GM18502 (cell line): ENCODE data around the gene ZNF649.

Experiments used
- ATAC-seq: cut with Tn5 transposase; IDR thresholded peaks from one replicate; pipeline ENCODE4 v1.9.1; 2021; ENCODE audit warnings: mild to moderate bottlenecking; ENCODE audit not compliant: unreplicated experiment, poor library complexity

The ZNF649 gene

DNA sequence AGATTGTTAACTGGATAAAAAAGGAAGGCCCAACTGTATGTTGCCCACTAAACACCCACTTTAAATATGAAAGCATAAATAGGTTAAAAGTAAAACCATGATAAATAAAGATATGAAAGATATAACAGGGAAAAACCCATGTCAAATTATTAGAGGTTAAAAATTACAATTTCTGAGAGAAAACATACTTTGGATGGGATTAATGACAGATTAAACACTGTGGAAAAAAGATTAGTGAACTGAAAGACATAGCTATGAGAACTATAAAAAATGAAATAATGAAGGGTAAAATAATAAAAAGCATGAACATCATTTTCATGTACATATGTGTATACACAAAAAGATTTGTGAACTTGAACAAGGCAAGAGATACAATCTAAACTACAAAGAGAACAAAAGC is 14.9 kb downstream of the ZNF649 start:
- ATAC-seq = no peak

GRCh38 chr19:51887522-51888498 is 17.0 kb downstream of the ZNF649 start, which contains the start of gene ZNF577:
TSS of gene ZNF577 (minus strand) at chr19:51887951. CDS start at chr19:51880382, 7,569 bp downstream.
- ATAC-seq = peak; percentile 70

GRCh38 chr19:51884713-51885112 is 20.1 kb downstream of the ZNF649 start:
- ATAC-seq = no peak

DNA sequence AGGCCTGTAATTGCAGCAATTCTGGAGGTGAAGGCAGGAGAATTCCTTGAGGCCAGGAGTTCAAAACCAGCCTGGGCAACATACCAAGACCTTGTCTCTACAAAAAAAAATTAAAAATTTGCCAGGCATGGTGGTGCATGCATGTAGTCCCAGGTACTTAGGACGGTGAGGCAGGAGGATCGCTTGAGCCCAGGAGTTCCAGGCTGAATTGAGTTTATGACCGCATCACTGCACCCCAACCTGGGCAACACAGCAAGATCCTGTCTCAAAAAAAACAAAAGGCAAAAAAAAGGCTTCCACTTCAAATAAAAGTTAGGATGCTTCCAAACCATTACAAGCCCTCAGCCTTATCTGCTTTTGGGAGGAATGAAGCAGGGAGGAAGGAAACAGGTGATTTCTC is 22.3 kb downstream of the ZNF649 start:
- no peak for ATAC-seq

- ATAC-seq = no peak
Observed at GRCh38 chr19:51873097-51873496, 31.7 kb downstream of the ZNF649 start.

GRCh38 chr19:51861870-51862622 is 42.8 kb downstream of the ZNF649 start:
- no peak for ATAC-seq
